ENCODE results near the gene FOXN3. TPM values are rescaled to one million over a fixed set of nuclear protein-coding genes. Genes with fewer than 3 reads are reported as not detected.

Gene FOXN3
- total RNA-seq, 2 donors from 2014 or later = 141 to 150 TPM

GRCh38 chr14:89268514-89268913 is 148.5 kb downstream of the FOXN3 start:
- Histone ChIP-seq H3K4me3 (no peak overlapping the region), H3K36me3 (no peaks in the 10 kb centered on the region), H3K27ac (peak overlapping the region; percentile 72 to 74), H3K27me3 (replicated peaks; ENCODE audit: insufficient read depth) (no peaks in the 10 kb centered on the region), H3K9me3 (no peaks in the 10 kb centered on the region), H3K4me1 (ENCODE audit: control insufficient read depth in 1 of 2, low read depth in 2 of 2) (peaks cover 20 to 69% of the 10 kb centered on the region in 2 donors)
- DNase-seq (ENCODE audit: low spot score) (no peak), ATAC-seq (ENCODE audit: insufficient number of reproducible peaks, low FRiP score, low read depth) (no peak)
- no peak for TF ChIP-seq CTCF (IDR thresholded peaks at IDR 0.05)

- Histone ChIP-seq H3K36me3 (no peaks in the 10 kb centered on the region), H3K9me3 (no peaks in the 10 kb centered on the region), H3K27ac (peak overlapping the region; percentile 72 to 85), H3K4me3 (no peak overlapping the region), H3K4me1 (ENCODE audit: control insufficient read depth in 1 of 2, low read depth in 2 of 2) (peaks cover 20 to 77% of the 10 kb centered on the region in 2 donors), H3K27me3 (replicated peaks; ENCODE audit: insufficient read depth) (no peaks in the 10 kb centered on the region)
- ATAC-seq (ENCODE audit: insufficient number of reproducible peaks, low FRiP score, low read depth) (no peak), DNase-seq (ENCODE audit: low spot score) (no peak)
- TF ChIP-seq CTCF (IDR thresholded peaks at IDR 0.05) = no peak
Measured at GRCh38 chr14:89267656-89268055, 149.4 kb downstream of the FOXN3 start.

GRCh38 chr14:89267163-89267562 is 149.9 kb downstream of the FOXN3 start:
- H3K27ac ChIP-seq = peak overlapping the region; percentile 72 to 85
- no peak for DNase-seq (ENCODE audit: low spot score)
- H3K4me3 ChIP-seq = no peak overlapping the region
- TF ChIP-seq CTCF (IDR thresholded peaks at IDR 0.05) = no peak
- ATAC-seq (ENCODE audit: insufficient number of reproducible peaks, low FRiP score, low read depth) = no peak
- no peaks in the 10 kb centered on the region for H3K36me3 ChIP-seq
- peaks cover 20 to 82% of the 10 kb centered on the region in 2 donors for H3K4me1 ChIP-seq (ENCODE audit: control insufficient read depth in 1 of 2, low read depth in 2 of 2)
- no peaks in the 10 kb centered on the region for H3K9me3 ChIP-seq
- H3K27me3 ChIP-seq (replicated peaks; ENCODE audit: insufficient read depth) = no peaks in the 10 kb centered on the region

GRCh38 chr14:89266754-89267153 is 150.3 kb downstream of the FOXN3 start:
- Histone ChIP-seq H3K4me3 (no peak overlapping the region), H3K27ac (peak overlapping the region; percentile 72 to 85), H3K9me3 (no peaks in the 10 kb centered on the region), H3K4me1 (ENCODE audit: control insufficient read depth in 1 of 2, low read depth in 2 of 2) (peaks cover 22 to 86% of the 10 kb centered on the region in 2 donors), H3K27me3 (replicated peaks; ENCODE audit: insufficient read depth) (no peaks in the 10 kb centered on the region), H3K36me3 (no peaks in the 10 kb centered on the region)
- ATAC-seq (ENCODE audit: insufficient number of reproducible peaks, low FRiP score, low read depth) (no peak), DNase-seq (ENCODE audit: low spot score) (no peak)
- no peak for TF ChIP-seq CTCF (IDR thresholded peaks at IDR 0.05)

GRCh38 chr14:89265234-89265633 is 151.8 kb downstream of the FOXN3 start:
- no peak overlapping the region for H3K4me3 ChIP-seq
- no peaks in the 10 kb centered on the region for H3K36me3 ChIP-seq
- H3K4me1 ChIP-seq (ENCODE audit: control insufficient read depth in 1 of 2, low read depth in 2 of 2) = peaks cover 22 to 97% of the 10 kb centered on the region in 2 donors
- H3K9me3 ChIP-seq = no peaks in the 10 kb centered on the region
- DNase-seq (ENCODE audit: low spot score) = no peak
- no peak for TF ChIP-seq CTCF (IDR thresholded peaks at IDR 0.05)
- no peaks in the 10 kb centered on the region for H3K27me3 ChIP-seq (replicated peaks; ENCODE audit: insufficient read depth)
- peak overlapping the region; percentile 72 to 85 for H3K27ac ChIP-seq
- ATAC-seq (ENCODE audit: insufficient number of reproducible peaks, low FRiP score, low read depth) = no peak
